ENCODE data around the gene PUS3.
A peak's percentile ranks its signal among the peaks of the same experiment; 100 is the strongest.

Gene PUS3

GRCh38 chr11:125943661-125944349, 40.8 kb upstream of the PUS3 start:
- Mint-ChIP-seq H3K9me3 (no peaks in the 10 kb centered on the region), H3K4me1 (peaks cover 10% of the 10 kb centered on the region), H3K27me3 (no peaks in the 10 kb centered on the region), H3K4me3 (no peak overlapping the region), H3K36me3 (no peaks in the 10 kb centered on the region), H3K27ac (no peak overlapping the region)

GRCh38 chr11:125942771-125943428, 39.9 kb upstream of the PUS3 start:
- H3K4me1 Mint-ChIP-seq = peaks cover 17% of the 10 kb centered on the region
- H3K9me3 Mint-ChIP-seq = no peaks in the 10 kb centered on the region
- no peak overlapping the region for H3K27ac Mint-ChIP-seq
- H3K36me3 Mint-ChIP-seq = no peaks in the 10 kb centered on the region
- H3K27me3 Mint-ChIP-seq = no peaks in the 10 kb centered on the region
- no peak overlapping the region for H3K4me3 Mint-ChIP-seq

- no peaks in the 10 kb centered on the region for H3K27me3 Mint-ChIP-seq
- no peaks in the 10 kb centered on the region for H3K36me3 Mint-ChIP-seq
- H3K4me1 Mint-ChIP-seq = peaks cover 17% of the 10 kb centered on the region
- H3K4me3 Mint-ChIP-seq = peak overlapping the region; percentile 61
- H3K27ac Mint-ChIP-seq = no peak overlapping the region
- H3K9me3 Mint-ChIP-seq = no peaks in the 10 kb centered on the region
These were observed 38.9 kb upstream of the PUS3 start for GRCh38 chr11:125941619-125942611.

- Mint-ChIP-seq H3K4me3 (no peak overlapping the region), H3K4me1 (peaks cover 17% of the 10 kb centered on the region), H3K9me3 (no peaks in the 10 kb centered on the region), H3K27me3 (no peaks in the 10 kb centered on the region), H3K36me3 (no peaks in the 10 kb centered on the region), H3K27ac (no peak overlapping the region)
These were observed 38.2 kb upstream of the PUS3 start for GRCh38 chr11:125941267-125941618.

- no peak overlapping the region for H3K4me3 Mint-ChIP-seq
- no peaks in the 10 kb centered on the region for H3K27me3 Mint-ChIP-seq
- peaks cover 17% of the 10 kb centered on the region for H3K4me1 Mint-ChIP-seq
- H3K9me3 Mint-ChIP-seq = no peaks in the 10 kb centered on the region
- no peaks in the 10 kb centered on the region for H3K36me3 Mint-ChIP-seq
- H3K27ac Mint-ChIP-seq = no peak overlapping the region
These were observed 37.1 kb upstream of the PUS3 start for GRCh38 chr11:125940145-125940544.

GRCh38 chr11:125939081-125939521, 36.1 kb upstream of the PUS3 start:
- Mint-ChIP-seq H3K27ac (no peak overlapping the region), H3K4me3 (no peak overlapping the region), H3K27me3 (no peaks in the 10 kb centered on the region), H3K36me3 (no peaks in the 10 kb centered on the region), H3K9me3 (no peaks in the 10 kb centered on the region), H3K4me1 (peaks cover 17% of the 10 kb centered on the region)

- Mint-ChIP-seq H3K27ac (no peak overlapping the region), H3K4me1 (peaks cover 17% of the 10 kb centered on the region), H3K9me3 (no peaks in the 10 kb centered on the region), H3K4me3 (no peak overlapping the region), H3K36me3 (no peaks in the 10 kb centered on the region), H3K27me3 (no peaks in the 10 kb centered on the region)
These were observed 35.4 kb upstream of the PUS3 start for GRCh38 chr11:125938418-125938817.

- Mint-ChIP-seq H3K4me3 (no peak overlapping the region), H3K4me1 (peaks cover 9% of the 10 kb centered on the region), H3K27me3 (no peaks in the 10 kb centered on the region), H3K36me3 (no peaks in the 10 kb centered on the region), H3K9me3 (no peaks in the 10 kb centered on the region), H3K27ac (no peak overlapping the region)
These were observed 32.7 kb upstream of the PUS3 start for GRCh38 chr11:125935618-125936199.

GRCh38 chr11:125935056-125935455, 32.0 kb upstream of the PUS3 start:
- Mint-ChIP-seq H3K9me3 (no peaks in the 10 kb centered on the region), H3K27ac (no peak overlapping the region), H3K4me1 (peaks cover 9% of the 10 kb centered on the region), H3K27me3 (no peaks in the 10 kb centered on the region), H3K36me3 (no peaks in the 10 kb centered on the region), H3K4me3 (no peak overlapping the region)

GRCh38 chr11:125934473-125934872, 31.5 kb upstream of the PUS3 start:
- Mint-ChIP-seq H3K9me3 (no peaks in the 10 kb centered on the region), H3K4me1 (peaks cover 9% of the 10 kb centered on the region), H3K27me3 (no peaks in the 10 kb centered on the region), H3K36me3 (no peaks in the 10 kb centered on the region), H3K27ac (no peak overlapping the region), H3K4me3 (no peak overlapping the region)

GRCh38 chr11:125933030-125933813, 30.2 kb upstream of the PUS3 start:
- H3K4me3 Mint-ChIP-seq = no peak overlapping the region
- peaks cover 2% of the 10 kb centered on the region for H3K4me1 Mint-ChIP-seq
- H3K27me3 Mint-ChIP-seq = peaks cover 3% of the 10 kb centered on the region
- H3K36me3 Mint-ChIP-seq = no peaks in the 10 kb centered on the region
- no peaks in the 10 kb centered on the region for H3K9me3 Mint-ChIP-seq
- H3K27ac Mint-ChIP-seq = no peak overlapping the region

- H3K9me3 Mint-ChIP-seq = no peaks in the 10 kb centered on the region
- peaks cover 3% of the 10 kb centered on the region for H3K27me3 Mint-ChIP-seq
- H3K4me3 Mint-ChIP-seq = no peak overlapping the region
- H3K4me1 Mint-ChIP-seq = no peaks in the 10 kb centered on the region
- H3K27ac Mint-ChIP-seq = no peak overlapping the region
- no peaks in the 10 kb centered on the region for H3K36me3 Mint-ChIP-seq
These were observed 29.3 kb upstream of the PUS3 start for GRCh38 chr11:125932301-125932700.

- Mint-ChIP-seq H3K4me1 (no peaks in the 10 kb centered on the region), H3K27ac (no peak overlapping the region), H3K4me3 (no peak overlapping the region), H3K9me3 (no peaks in the 10 kb centered on the region), H3K36me3 (no peaks in the 10 kb centered on the region), H3K27me3 (peaks cover 5% of the 10 kb centered on the region)
These were observed 28.7 kb upstream of the PUS3 start for GRCh38 chr11:125931668-125932067.

GRCh38 chr11:125931116-125931515, 28.1 kb upstream of the PUS3 start:
- H3K27me3 Mint-ChIP-seq = peaks cover 5% of the 10 kb centered on the region
- no peaks in the 10 kb centered on the region for H3K4me1 Mint-ChIP-seq
- H3K36me3 Mint-ChIP-seq = no peaks in the 10 kb centered on the region
- H3K27ac Mint-ChIP-seq = no peak overlapping the region
- H3K4me3 Mint-ChIP-seq = no peak overlapping the region
- H3K9me3 Mint-ChIP-seq = no peaks in the 10 kb centered on the region

- Mint-ChIP-seq H3K27me3 (peaks cover 5% of the 10 kb centered on the region), H3K9me3 (no peaks in the 10 kb centered on the region), H3K36me3 (no peaks in the 10 kb centered on the region), H3K27ac (no peak overlapping the region), H3K4me1 (no peaks in the 10 kb centered on the region), H3K4me3 (no peak overlapping the region)
These were observed 27.1 kb upstream of the PUS3 start for GRCh38 chr11:125930076-125930450.

Data from activated naive CD4-positive, alpha-beta T cell treated with anti-CD3 and anti-CD28 coated beads, Interleukin-2, amount 50 U/mL, for 24 hours (primary cell).